Activated CD4-positive, alpha-beta T cell treated with anti-CD3 and anti-CD28 coated beads for 24 hours (primary cell): ENCODE results near the gene GOLT1A.

ENCODE experiments used
- DNase-seq, 2 donors: peaks; one replicate each; pipeline ENCODE4 v3.0.0-alpha.2; 2020; ENCODE audit warnings: low read depth in 2 of 2

GOLT1A gene

DNA sequence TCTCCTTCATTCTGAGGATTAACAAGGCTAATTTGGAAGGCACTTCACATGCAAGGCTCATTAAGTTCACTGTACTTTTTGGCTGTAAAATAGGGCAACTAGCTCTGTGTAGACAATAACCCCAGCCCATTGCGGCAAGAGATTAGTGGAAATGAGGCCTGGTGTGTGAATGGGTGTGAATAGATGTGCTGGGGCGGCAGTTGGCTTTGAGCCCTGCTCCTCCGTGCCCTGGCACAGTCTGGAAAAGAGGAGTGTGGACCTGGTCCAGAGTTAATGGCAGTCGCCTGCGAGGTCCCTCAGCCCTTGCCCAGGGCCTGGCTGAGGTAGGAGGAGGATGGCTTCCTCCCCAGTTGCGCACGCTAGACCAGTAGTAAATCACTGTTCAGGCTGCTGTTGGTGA lies 22.3 kb downstream of the GOLT1A start:
- DNase-seq, result no peak

- no peak for DNase-seq
Measured at GRCh38 chr1:204190212-204191211, 23.3 kb downstream of the GOLT1A start.

GRCh38 chr1:204188959-204189639 lies 24.7 kb downstream of the GOLT1A start:
- no peak for DNase-seq

GRCh38 chr1:204186597-204186996 lies 27.2 kb downstream of the GOLT1A start:
- DNase-seq, result no peak

DNA sequence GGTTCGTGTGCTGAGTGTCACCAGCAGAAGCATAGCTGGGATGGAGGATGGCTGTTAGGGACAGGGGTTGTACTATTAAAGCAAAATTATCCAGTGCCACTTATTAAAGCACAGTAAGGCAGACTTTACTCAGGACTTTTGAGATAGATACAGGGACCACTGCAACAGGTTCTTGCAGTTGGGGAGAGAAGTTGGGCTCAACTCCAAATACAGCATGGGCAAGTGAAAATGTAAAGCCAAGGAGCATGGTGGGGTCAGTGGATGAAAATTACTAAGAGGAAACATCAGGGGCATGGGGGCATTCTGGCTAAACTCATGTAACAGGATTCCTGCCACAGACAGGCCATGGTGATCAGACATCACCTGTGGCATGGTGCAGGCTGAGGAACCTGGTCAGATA lies 32.7 kb downstream of the GOLT1A start:
- DNase-seq, result no peak

- DNase-seq, result no peak
Measured at GRCh38 chr1:204180133-204180532, 33.7 kb downstream of the GOLT1A start.

- DNase-seq, result no peak
Measured at GRCh38 chr1:204178487-204179281, 35.1 kb downstream of the GOLT1A start.

- DNase-seq, result no peak
Measured at GRCh38 chr1:204177133-204177532, 36.7 kb downstream of the GOLT1A start.

GRCh38 chr1:204176049-204176448 lies 37.7 kb downstream of the GOLT1A start:
- no peak for DNase-seq

- DNase-seq, result no peak
Measured at GRCh38 chr1:204174958-204175357, 38.8 kb downstream of the GOLT1A start.

DNA sequence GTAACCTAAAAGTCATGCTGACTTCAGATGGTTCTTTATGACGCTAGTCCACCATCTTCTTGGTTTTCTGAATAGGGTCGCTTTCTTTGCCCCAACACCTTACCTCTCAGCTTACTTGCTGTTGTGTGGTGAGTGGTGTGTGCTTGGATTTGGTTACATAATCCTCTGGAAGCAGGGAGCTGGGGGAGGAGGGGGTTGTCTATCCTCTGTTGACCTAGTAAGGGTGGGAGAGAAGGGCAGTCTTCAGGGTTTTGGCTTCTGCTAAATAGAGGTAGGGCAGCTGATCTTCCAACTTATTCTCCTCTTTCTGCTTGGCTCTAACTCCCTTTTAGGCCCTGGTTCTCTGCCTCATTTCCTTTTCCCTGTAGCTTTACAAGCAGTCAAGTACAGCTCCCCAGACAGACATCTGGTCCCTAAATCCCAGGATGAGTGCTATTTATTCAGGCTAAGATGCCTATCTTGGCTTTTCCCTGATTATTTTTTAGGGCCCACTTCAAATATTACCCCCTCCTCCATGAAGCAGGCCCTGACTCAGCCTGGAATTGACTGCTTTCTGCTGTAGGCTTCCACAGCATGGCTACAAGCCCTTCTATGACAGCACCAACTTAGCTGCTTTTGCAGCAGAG lies 41.3 kb downstream of the GOLT1A start:
- DNase-seq, result no peak

DNA sequence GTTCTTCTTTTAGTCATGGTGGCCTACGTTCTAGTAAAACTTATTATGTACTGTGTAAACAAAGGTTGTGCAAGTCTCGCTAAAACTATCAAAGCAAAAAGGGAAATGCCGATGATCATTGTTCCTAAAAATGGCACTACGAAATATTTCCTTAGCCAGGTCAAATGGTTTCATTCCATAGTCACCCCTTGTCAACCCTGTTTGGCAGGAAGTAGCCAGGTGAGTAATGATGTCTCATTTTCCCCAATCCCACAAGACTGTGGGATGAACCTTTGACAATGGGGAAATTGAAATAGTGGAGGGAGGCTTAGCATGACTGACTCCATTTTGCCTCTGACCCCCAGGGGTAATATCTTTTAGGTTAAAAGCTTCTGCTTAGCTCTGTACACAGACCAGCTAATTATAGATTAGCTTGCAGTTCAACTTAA lies 42.0 kb downstream of the GOLT1A start:
- no peak for DNase-seq

DNA sequence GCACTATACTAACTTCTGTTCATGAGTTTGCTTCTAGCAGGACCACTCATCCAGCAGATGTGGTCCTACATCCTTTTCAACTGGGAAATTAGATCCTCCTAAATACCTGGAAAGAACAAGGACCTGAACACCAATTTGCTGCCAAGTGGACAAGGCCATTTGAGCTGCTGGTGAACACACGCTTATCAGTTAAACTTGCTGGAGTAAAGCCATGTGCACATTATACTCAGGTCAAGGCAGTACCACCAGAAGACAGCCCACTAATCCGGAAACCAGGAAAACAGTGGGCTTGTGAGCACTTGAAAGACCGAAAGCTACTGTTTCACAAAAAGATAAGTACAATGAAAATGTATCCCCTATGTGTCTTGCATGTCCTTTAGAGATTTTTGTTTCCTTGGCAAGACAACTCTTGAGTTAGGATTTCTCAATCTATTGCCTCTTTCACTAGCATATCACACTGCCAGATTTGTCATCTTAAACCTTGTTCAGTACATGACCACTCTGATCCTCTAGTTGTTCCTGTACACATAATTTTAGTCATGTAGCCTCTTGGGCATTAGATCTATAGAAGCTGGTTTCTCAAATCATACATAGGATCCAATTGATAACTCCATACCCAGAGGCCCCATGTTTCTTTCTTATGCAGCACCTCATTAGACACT lies 43.2 kb downstream of the GOLT1A start:
- no peak for DNase-seq

- no peak for DNase-seq
Measured at GRCh38 chr1:204169858-204170257, 43.9 kb downstream of the GOLT1A start.

DNA sequence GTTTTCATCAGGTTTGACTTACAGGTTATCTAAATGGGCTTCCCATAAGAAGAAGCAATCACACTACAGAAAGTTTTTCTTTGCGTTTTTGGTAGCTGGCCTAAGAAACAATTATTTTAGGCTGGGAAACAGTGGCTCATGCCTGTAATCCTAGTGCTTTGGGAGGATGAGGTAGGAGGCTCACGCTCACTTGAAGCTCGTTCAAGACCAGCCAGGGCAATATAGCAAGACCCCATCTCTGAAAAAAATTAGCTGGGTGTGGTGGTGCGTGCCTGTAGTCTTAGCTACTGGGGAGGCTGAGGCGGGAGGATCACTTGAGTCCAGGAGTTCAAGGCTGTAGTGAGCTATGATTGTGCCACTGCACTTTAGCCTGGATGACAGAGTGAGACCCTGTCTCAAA lies 46.1 kb downstream of the GOLT1A start:
- DNase-seq, result no peak

GRCh38 chr1:204166219-204166618 lies 47.6 kb downstream of the GOLT1A start, which contains the start of gene REN:
REN (minus strand) TSS chr1:204166337; CDS start chr1:204166293, 44 bp downstream.
- no peak for DNase-seq

DNA sequence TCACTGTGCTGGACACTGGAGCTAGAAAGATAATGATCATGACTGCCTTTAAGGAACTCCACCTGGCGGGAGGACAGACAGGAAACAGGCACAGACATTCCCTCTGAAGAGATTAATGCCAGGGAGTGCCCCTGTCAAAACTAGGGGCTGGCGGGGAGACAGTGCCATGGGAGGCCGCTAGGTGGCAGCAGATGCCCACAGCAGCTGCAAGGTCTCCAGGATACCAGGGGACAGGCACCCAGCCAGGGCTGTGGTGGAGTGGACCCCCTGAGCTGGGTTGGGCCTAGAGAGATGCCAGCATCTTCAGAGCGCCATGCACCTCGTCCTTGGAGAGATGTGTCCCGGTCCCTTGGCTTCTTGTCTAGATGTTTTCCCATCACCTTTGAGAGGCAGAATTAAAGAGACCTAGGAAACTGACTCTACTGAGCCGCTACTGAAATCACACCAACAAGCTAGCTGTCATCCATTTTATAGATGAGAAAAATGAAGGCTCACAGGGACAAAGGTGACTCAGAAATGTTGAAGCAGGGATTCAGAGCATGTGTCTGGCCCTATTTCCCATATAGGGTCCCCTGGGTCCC lies 51.2 kb downstream of the GOLT1A start:
- peak; percentile 72 to 74 for DNase-seq

GRCh38 chr1:204161609-204162493 lies 51.9 kb downstream of the GOLT1A start:
- no peak for DNase-seq

- no peak for DNase-seq
Measured at GRCh38 chr1:204157962-204158361, 55.8 kb downstream of the GOLT1A start.

GRCh38 chr1:204155881-204156280 lies 57.9 kb downstream of the GOLT1A start:
- DNase-seq, result no peak
